ENCODE data around the gene ZBTB7C. TPM values are rescaled to one million over a fixed set of nuclear protein-coding genes. Genes with fewer than 3 reads are reported as not detected.

Gene ZBTB7C
- polyA plus RNA-seq, 1 experiment: not detected

DNA sequence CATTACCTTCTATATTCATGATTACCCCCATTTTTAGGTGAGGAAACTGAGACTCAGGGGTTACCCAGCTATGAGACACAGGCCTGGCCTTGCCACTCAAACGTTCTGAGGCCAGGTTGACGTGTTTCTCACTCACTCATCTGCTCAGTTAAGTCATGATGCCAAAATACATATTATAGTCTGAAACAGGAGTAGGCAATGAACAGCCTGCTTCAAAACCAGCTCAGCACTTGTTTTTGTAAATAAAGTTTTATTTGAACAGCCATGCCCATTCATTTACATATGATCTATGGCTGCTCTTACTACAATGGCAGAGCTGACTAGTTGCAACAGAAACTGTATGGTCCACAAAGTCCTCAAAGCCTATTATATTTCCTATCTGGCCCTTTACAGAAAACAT, 404.6 kb downstream of the ZBTB7C start:
- TF ChIP-seq, protein P1, sequence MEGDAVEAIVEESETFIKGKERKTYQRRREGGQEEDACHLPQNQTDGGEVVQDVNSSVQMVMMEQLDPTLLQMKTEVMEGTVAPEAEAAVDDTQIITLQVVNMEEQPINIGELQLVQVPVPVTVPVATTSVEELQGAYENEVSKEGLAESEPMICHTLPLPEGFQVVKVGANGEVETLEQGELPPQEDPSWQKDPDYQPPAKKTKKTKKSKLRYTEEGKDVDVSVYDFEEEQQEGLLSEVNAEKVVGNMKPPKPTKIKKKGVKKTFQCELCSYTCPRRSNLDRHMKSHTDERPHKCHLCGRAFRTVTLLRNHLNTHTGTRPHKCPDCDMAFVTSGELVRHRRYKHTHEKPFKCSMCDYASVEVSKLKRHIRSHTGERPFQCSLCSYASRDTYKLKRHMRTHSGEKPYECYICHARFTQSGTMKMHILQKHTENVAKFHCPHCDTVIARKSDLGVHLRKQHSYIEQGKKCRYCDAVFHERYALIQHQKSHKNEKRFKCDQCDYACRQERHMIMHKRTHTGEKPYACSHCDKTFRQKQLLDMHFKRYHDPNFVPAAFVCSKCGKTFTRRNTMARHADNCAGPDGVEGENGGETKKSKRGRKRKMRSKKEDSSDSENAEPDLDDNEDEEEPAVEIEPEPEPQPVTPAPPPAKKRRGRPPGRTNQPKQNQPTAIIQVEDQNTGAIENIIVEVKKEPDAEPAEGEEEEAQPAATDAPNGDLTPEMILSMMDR (IDR thresholded peaks at IDR 0.05; ENCODE audit: insufficient read depth, low read depth, low read length): no peak
- DNase-seq (ENCODE audit: low read depth): no peak
- Histone ChIP-seq H3K36me3 (ENCODE audit: control insufficient read depth, insufficient read depth, low read length) (no peaks in the 10 kb centered on the region), H3K4me3 (ENCODE audit: low read depth, low read length) (no peak overlapping the region), H3K27me3 (ENCODE audit: control insufficient read depth, insufficient read depth, low read length) (no peaks in the 10 kb centered on the region; the same call in 1 of the 2 replicates)
- POLR2A ChIA-PET: no interaction called here
- CTCF ChIA-PET: interaction anchor here (1.2 kb wide), 1 partner anchor 13 kb away, joined by 4 read pairs; no protein-coding TSS in a partner anchor

DNA sequence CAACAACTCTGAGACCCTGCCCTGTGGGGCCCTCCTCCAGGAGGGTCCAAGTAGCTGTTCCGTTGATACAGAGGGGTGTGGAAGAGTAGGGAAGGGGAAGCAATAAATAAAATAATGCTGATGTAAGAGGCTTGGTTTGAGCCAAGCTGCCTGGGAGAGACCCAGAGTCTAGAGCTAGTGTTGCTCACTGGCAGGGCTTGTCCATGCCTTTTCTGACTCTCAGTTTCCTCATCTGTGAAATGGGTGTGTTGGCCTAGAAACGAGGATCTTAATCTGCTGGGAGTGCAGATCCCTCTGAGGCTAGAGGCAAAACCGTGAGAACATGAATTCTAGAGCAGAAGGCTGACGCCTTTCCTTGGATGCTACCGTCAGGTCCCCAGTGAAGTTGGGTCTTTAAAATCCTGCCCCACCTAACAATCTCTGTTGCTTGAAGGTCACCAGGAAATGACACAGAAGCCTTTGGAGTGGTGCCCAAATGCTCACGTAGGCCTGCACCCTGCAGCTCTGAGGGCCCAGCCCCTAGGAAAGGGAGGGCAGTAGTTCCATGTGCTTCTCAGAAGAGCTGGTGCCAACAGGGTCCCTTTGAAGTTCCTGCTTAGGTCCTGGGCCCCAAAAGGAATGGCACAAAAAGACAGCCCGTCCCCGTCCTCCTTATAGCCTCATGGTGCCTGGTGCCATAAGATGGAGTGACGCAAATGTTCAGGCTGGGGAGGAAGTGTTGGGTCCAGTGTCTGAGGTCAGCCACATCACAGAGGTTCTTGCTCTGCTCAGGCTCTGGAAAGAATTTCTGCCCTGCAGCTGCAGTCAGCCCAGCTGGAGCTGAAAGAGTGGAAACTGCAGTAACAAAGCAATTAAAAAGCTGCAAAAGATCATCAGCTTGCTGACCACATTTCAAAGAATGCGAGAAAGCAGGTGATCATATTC, 405.5 kb downstream of the ZBTB7C start:
- ChIA-PET POLR2A (interaction anchor here (0.6 kb wide), 1 partner anchor 9 kb away, joined by 20 read pairs; no protein-coding TSS in a partner anchor), CTCF (interaction anchor here (0.6 to 1.2 kb wide), 4 partner anchors 13 to 46 kb away, joined by 3 to 4 read pairs (median 3); no protein-coding TSS in a partner anchor)
- H3K36me3 ChIP-seq (ENCODE audit: control insufficient read depth, insufficient read depth, low read length): no peaks in the 10 kb centered on the region
- H3K27me3 ChIP-seq (ENCODE audit: control insufficient read depth, insufficient read depth, low read length): no peaks in the 10 kb centered on the region; the same call in 1 of the 2 replicates
- DNase-seq (ENCODE audit: low read depth): no peak
- no peak overlapping the region for H3K4me3 ChIP-seq (ENCODE audit: low read depth, low read length)
- TF ChIP-seq, protein P1 (IDR thresholded peaks at IDR 0.05; ENCODE audit: insufficient read depth, low read depth, low read length): no peak

DNA sequence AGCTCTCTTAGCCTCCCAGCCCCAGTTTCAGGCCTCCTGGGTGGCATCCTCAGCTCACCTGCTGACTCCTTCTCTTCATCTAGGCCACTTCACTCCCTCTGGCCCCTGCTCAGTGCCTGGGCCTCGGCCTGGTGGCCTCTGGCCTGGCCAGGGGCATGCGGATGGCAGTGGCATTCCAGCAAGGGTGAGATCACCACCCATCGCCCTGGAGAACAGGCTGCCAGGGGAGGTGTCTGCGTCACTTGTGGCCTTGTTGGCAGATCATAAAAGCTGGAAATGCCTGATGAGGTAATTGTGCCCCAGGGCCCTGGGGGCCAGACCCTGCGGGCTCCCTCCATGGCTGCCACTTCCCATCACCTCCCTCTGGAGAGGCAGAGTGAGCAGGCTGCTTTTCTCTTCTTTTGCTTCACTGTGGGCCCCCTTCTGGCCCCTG, 406.2 kb downstream of the ZBTB7C start:
- Histone ChIP-seq H3K27me3 (ENCODE audit: control insufficient read depth, insufficient read depth, low read length) (no peaks in the 10 kb centered on the region; the same call in 1 of the 2 replicates), H3K36me3 (ENCODE audit: control insufficient read depth, insufficient read depth, low read length) (no peaks in the 10 kb centered on the region), H3K4me3 (ENCODE audit: low read depth, low read length) (no peak overlapping the region)
- POLR2A ChIA-PET: interaction anchor here (0.6 kb wide), 2 partner anchors 9 to 62 kb away, joined by 3 to 20 read pairs; no protein-coding TSS in a partner anchor
- TF ChIP-seq, protein P1 (IDR thresholded peaks at IDR 0.05; ENCODE audit: insufficient read depth, low read depth, low read length): no peak
- no peak for DNase-seq (ENCODE audit: low read depth)
- CTCF ChIA-PET: interaction anchor here (0.9 to 1.1 kb wide), 3 partner anchors 13 to 246 kb away, joined by 3 read pairs; no protein-coding TSS in a partner anchor

DNA sequence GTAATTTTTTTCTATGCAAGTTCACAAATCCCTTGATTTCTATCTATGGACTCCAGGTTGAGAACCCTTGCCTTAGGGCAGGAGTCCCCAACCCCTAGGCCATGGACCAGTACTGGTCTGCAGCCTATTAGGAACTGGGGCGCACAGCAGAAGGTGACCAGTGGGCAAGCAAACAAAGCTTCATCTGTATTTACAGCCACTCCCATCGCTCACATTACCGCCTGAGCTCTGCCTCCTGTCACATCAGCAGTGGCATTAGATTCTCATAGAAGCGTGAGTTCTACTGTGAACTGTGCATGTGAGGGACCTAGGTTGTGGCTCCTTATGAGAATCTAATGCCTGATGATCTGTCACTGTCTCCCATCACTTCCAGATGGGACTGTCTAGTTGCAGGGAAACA, 408.5 kb downstream of the ZBTB7C start:
- no peak for DNase-seq (ENCODE audit: low read depth)
- CTCF ChIA-PET: interaction anchor here (0.6 to 1.9 kb wide), 4 partner anchors 10 to 464 kb away, joined by 3 to 5 read pairs (median 4); no protein-coding TSS in a partner anchor
- Histone ChIP-seq H3K27me3 (ENCODE audit: control insufficient read depth, insufficient read depth, low read length) (no peaks in the 10 kb centered on the region; the same call in 1 of the 2 replicates), H3K4me3 (ENCODE audit: low read depth, low read length) (no peak overlapping the region), H3K36me3 (ENCODE audit: control insufficient read depth, insufficient read depth, low read length) (no peaks in the 10 kb centered on the region)
- TF ChIP-seq, protein P1 (IDR thresholded peaks at IDR 0.05; ENCODE audit: insufficient read depth, low read depth, low read length): no peak
- POLR2A ChIA-PET: no interaction called here

DNA sequence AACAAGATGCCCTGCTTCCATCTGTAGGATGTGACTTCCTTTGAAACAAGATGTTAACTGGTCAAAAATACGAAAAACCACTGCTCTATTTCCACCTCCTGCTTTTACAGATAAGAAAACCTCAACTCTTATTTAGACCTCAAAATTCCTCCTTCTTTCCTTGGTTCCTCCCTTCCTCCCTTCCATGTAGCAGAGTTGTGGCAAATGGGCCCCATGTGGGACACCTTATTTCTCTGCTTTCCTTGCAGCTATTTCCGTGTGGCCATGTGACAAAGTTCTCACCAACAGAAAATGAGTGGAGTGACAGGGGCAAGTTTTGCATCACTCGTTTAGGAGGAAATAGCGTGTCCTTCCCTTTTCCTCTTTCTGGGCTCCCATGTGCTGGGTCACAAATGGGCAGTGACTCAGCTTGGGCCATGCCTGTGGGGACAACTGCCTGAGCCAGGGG, 409.4 kb downstream of the ZBTB7C start:
- H3K4me3 ChIP-seq (ENCODE audit: low read depth, low read length): no peak overlapping the region
- CTCF ChIA-PET: no interaction called here
- POLR2A ChIA-PET: no interaction called here

More for the DNA sequence above, 409.4 kb downstream of the ZBTB7C start:
- Histone ChIP-seq H3K27me3 (ENCODE audit: control insufficient read depth, insufficient read depth, low read length) (no peaks in the 10 kb centered on the region; the same call in 1 of the 2 replicates), H3K36me3 (ENCODE audit: control insufficient read depth, insufficient read depth, low read length) (no peaks in the 10 kb centered on the region)
- TF ChIP-seq, protein P1 (IDR thresholded peaks at IDR 0.05; ENCODE audit: insufficient read depth, low read depth, low read length): no peak
- DNase-seq (ENCODE audit: low read depth): no peak
